Neural progenitor cell (in vitro differentiated cells): ENCODE data around the gene SCAMP3.

Experiments used
- CTCF ChIP-seq: fragments of 200-600 bp; sonication (generic); IDR thresholded peaks from 2 replicates; pipeline ENCODE4 v1.5.1; 2017; ENCODE audit warnings: antibody characterized with exemption, mild to moderate bottlenecking
- EZH2phosphoT487 ChIP-seq: fragments of 200-600 bp; sonication (generic); IDR thresholded peaks from 2 replicates; pipeline ENCODE4 v1.6.1; 2017; ENCODE audit warnings: antibody characterized with exemption

GRCh38 chr1:155228096-155228427 is 34.1 kb downstream of the SCAMP3 start:
- TF ChIP-seq CTCF = peak; percentile 0
- TF ChIP-seq EZH2phosphoT487 = no peak
